K562 (cell line): ENCODE data around the gene TRAF3. TPM values are rescaled to one million over a fixed set of nuclear protein-coding genes. Genes with fewer than 3 reads are reported as not detected.

Source experiments
- ATAC-seq: fragments of 200-7000 bp; cut with Tn5 transposase; 3 replicates; pipeline ENCODE4 v1.9.1; 2020; ENCODE audit warnings: moderate library complexity
- BruUV-seq: library from RNA; stranded (reverse); fragments of 400-500 nt; replicated peaks from 2 replicates; lab custom pipeline; 2021; lab: Mats Ljungman, UMichigan
- CTCF ChIA-PET: fragments of 300-600 bp; formaldehyde crosslinking; extraction: SDS; loops from one replicate; lab custom pipeline; 2021; ENCODE audit warnings: low intra/inter-chr PET ratio; lab: Yijun Ruan, JAX
- POLR2A ChIA-PET: fragments of 300-600, 350-650 bp; sonication (Branson Sonifier 250); formaldehyde crosslinking; extraction: SDS; loops from one replicate; lab custom pipeline; 2021; ENCODE audit warnings: antibody characterized with exemption, inconsistent platforms; lab: Yijun Ruan, JAX
- DNase-seq, 4 experiments: peaks; one replicate each; pipeline versions ENCODE4 v3.0.0 to v3.0.0-alpha.2; 2011 to 2018; ENCODE audit warnings: low spot score in 3 of 4, mixed read lengths in 3 of 4; ENCODE audit errors: extremely low read depth in 1 of 4
- FAIRE-seq: peaks from 2 replicates; lab custom pipeline; 2011; peaks lifted over from hg19 to GRCh38; lab: Jason Lieb, UNC
- H2AFZ ChIP-seq: 2 replicates; pipeline ENCODE4 v1.6.0; 2011; ENCODE audit warnings: low read depth, low read length, control low read depth, inconsistent platforms
- H3K27ac ChIP-seq: fragments of 200-600 bp; 3 replicates; pipeline ENCODE4 v1.8.0; 2011; ENCODE audit warnings: low read depth, mild to moderate bottlenecking, control low read depth, inconsistent platforms, low read length, moderate library complexity, mixed read lengths; ENCODE audit errors: extremely low read depth
- H3K27me3 ChIP-seq, 2 experiments: fragments of 300-600 bp in 1 of 2; 2 replicates in 1 of 2; 3 replicates in 1 of 2; pipeline versions ENCODE4 v1.6.0 to v1.8.0; 2011; ENCODE audit warnings: inconsistent platforms in 2 of 2, low read length in 2 of 2, mild to moderate bottlenecking in 1 of 2, mixed read lengths in 1 of 2, moderate library complexity in 1 of 2; ENCODE audit not compliant: control insufficient read depth in 2 of 2, insufficient read depth in 2 of 2
- H3K36me3 ChIP-seq: fragments of 300-600 bp; 3 replicates; pipeline ENCODE4 v1.8.0; 2011; ENCODE audit warnings: mild to moderate bottlenecking, low read length, inconsistent platforms; ENCODE audit not compliant: control insufficient read depth, insufficient read depth
- H3K4me1 ChIP-seq, 2 experiments: fragments of 200-600 bp in 1 of 2; replicated peaks in 1 of 2; 2 replicates in 1 of 2; 3 replicates in 1 of 2; pipeline versions ENCODE4 v1.5.1 to v1.8.0; 2011; ENCODE audit warnings: inconsistent platforms in 2 of 2, low read length in 2 of 2, mild to moderate bottlenecking in 1 of 2, mixed read lengths in 1 of 2, moderate library complexity in 1 of 2; ENCODE audit not compliant: control insufficient read depth in 2 of 2, insufficient read depth in 2 of 2
- H3K4me2 ChIP-seq: 2 replicates; pipeline ENCODE4 v1.6.1; 2011; ENCODE audit warnings: low read length, control low read depth, inconsistent platforms, mixed read lengths; ENCODE audit not compliant: insufficient read depth
- H3K4me3 ChIP-seq: fragments of 200-600 bp; sonication (generic), shearing (Covaris generic); 2 replicates; pipeline ENCODE4 v1.5.1; 2016; ENCODE audit warnings: control low read depth, inconsistent platforms
- H3K79me2 ChIP-seq: fragments of 200-600 bp; 3 replicates; pipeline ENCODE4 v1.8.0; 2011; ENCODE audit warnings: low read length, inconsistent platforms; ENCODE audit not compliant: control insufficient read depth, insufficient read depth
- H3K9ac ChIP-seq, 2 experiments: 2 replicates each; pipeline versions ENCODE4 v1.6.0 to v1.6.1; 2011; ENCODE audit warnings: low read depth in 2 of 2, low read length in 2 of 2, control low read depth in 1 of 2, inconsistent platforms in 1 of 2, mild to moderate bottlenecking in 1 of 2, mixed read lengths in 1 of 2; ENCODE audit not compliant: insufficient read depth in 1 of 2
- H3K9me1 ChIP-seq: one replicate; pipeline ENCODE4 v1.6.0; 2011; ENCODE audit warnings: inconsistent platforms, mild to moderate bottlenecking, low read length, moderate library complexity; ENCODE audit not compliant: control insufficient read depth, insufficient read depth
- H3K9me3 ChIP-seq: replicated peaks from 2 replicates; pipeline ENCODE4 v1.5.1; 2011; ENCODE audit warnings: low read depth, low read length, inconsistent platforms; ENCODE audit not compliant: control insufficient read depth, insufficient read depth
- H4K20me1 ChIP-seq: replicated peaks from 2 replicates; pipeline ENCODE4 v1.6.1; 2011; ENCODE audit warnings: low read length, inconsistent platforms, mixed read lengths; ENCODE audit not compliant: control insufficient read depth, insufficient read depth
- OTX1 ChIP-seq: fragments of 450-650 bp; formaldehyde crosslinking; IDR thresholded peaks from 2 replicates; pipeline ENCODE4 v1.4.0; 2022; ENCODE audit warnings: mild to moderate bottlenecking
- RAD21 ChIP-seq, 2 experiments: fragments of 250-450 bp in 1 of 2; fragments of 450-650 bp in 1 of 2; sonication (Bioruptor Pico) in 1 of 2; formaldehyde crosslinking in 1 of 2; IDR thresholded peaks in 1 of 2; conservative IDR thresholded peaks in 1 of 2; 2 replicates each; pipeline versions ENCODE4 v1.4.0 to v1.8.0; 2020 to 2022; ENCODE audit warnings: mild to moderate bottlenecking in 2 of 2, moderate library complexity in 1 of 2
- RBM22 ChIP-seq: fragments of 200-400 bp; formaldehyde crosslinking; IDR thresholded peaks from 2 replicates; pipeline ENCODE4 v1.6.1; 2018; ENCODE audit warnings: low read length, low read depth; ENCODE audit not compliant: poor library complexity, severe bottlenecking
- ZFP91 ChIP-seq: sonication (generic); formaldehyde crosslinking; IDR thresholded peaks from 2 replicates; pipeline ENCODE4 v1.8.0; 2022; ENCODE audit warnings: mild to moderate bottlenecking, missing genetic modification reagents
- ZNF282 ChIP-seq: sonication (generic); formaldehyde crosslinking; IDR thresholded peaks from 2 replicates; pipeline ENCODE4 v1.8.1; 2023; ENCODE audit warnings: missing genetic modification reagents
- ZNF57 ChIP-seq: fragments of 450-650 bp; formaldehyde crosslinking; IDR thresholded peaks from 2 replicates; pipeline ENCODE4 v1.4.0; 2020; ENCODE audit warnings: mild to moderate bottlenecking, moderate library complexity
- ZNF766 ChIP-seq: fragments of 200-800 bp; sonication (Bioruptor generic); conservative IDR thresholded peaks from 2 replicates; pipeline ENCODE4 v1.6.1; 2016; ENCODE audit warnings: missing genetic modification characterization, missing compliant biosample characterization
- WGBS: fragments of 100-300 bp; shearing (Covaris generic); methylation state at CpG from one replicate; pipeline ENCODE4 v1.1.6; 2016; ENCODE audit warnings: low coverage, mixed read lengths; ENCODE audit not compliant: insufficient coverage; ENCODE audit errors: missing lambda C conversion rate; 5-methylcytosine and 5-hydroxymethylcytosine counted together
- in situ Hi-C: fragments of 300-500 bp; cut with MboI; formaldehyde crosslinking; loops from 4 replicates; pipeline ENCODE4 v1.15.0; 2018; ENCODE audit warnings: inconsistent platforms, mixed read lengths
- intact Hi-C: fragments of 100-400 bp; cut with micrococcal nuclease; formaldehyde crosslinking; loops from 2 replicates; pipeline ENCODE4 v1.14.2; 2022
- polyA plus RNA-seq, 8 experiments: library from polyadenylated mRNA; depleted of rRNA in 4 of 8; stranded (reverse) in 5 of 8; unstranded in 3 of 8; fragments of >200 nt; fragmentation: Nextera tagmentation in 2 of 8; fragmentation: Illumina TruSeq in 1 of 8; extraction: Ambion mirVana in 2 of 8; extraction: Trizol in 1 of 8; gene quantifications; 2 replicates each; pipeline versions ENCODE4 v1.2.1 to v1.2.3, GENCODE V29; 2011 to 2014; ENCODE audit warnings: inconsistent platforms in 1 of 8, missing spikeins in 1 of 8
- total RNA-seq, 7 experiments: library from RNA; depleted of rRNA in 6 of 7; stranded (reverse); fragments of >200 nt in 6 of 7; fragmentation: Illumina TruSeq in 2 of 7; extraction: Trizol in 2 of 7; gene quantifications; 2 replicates each; pipeline versions ENCODE4 v1.2.1 to v1.2.3, GENCODE V29; 2011 to 2021; ENCODE audit warnings: low replicate concordance in 1 of 7

TRAF3 gene
- total and polyA plus RNA-seq, 9 of the 15 experiments (the other 6 are each of a cell fraction or from before 2014, with no cell fraction given) = 0.52 to 21.3 (median 9.9) TPM

- H3K4me2 ChIP-seq = no peak overlapping the region
- WGBS = 69% methylated on average over 8 of the region's 8 CpGs
- no peaks in the 10 kb centered on the region for H3K36me3 ChIP-seq
- FAIRE-seq = no peak
- ChIA-PET CTCF (no interaction called here), POLR2A (no interaction called here)
- no peak for DNase-seq
- intact Hi-C loops (no loop called here), in situ Hi-C loops (no loop called here)
- ATAC-seq = no peak
- H3K79me2 ChIP-seq = peaks cover 8% of the 10 kb centered on the region
- H3K4me3 ChIP-seq = no peak overlapping the region
- no peaks in the 10 kb centered on the region for H3K9me3 ChIP-seq
- no peaks in the 10 kb centered on the region for H3K9me1 ChIP-seq
- no TSS peak for BruUV-seq
- no peak overlapping the region for H3K27ac ChIP-seq
- no peak for TF ChIP-seq RAD21 (CRISPR knock-in tag; conservative IDR thresholded peaks at IDR 0.05 in 1 of 2, IDR thresholded peaks at IDR 0.05 in 1 of 2)
- no peak for TF ChIP-seq ZNF57 (CRISPR knock-in tag)
- TF ChIP-seq ZNF766 (CRISPR knock-in tag) = no peak
- no peak for TF ChIP-seq ZFP91
- no peak for TF ChIP-seq ZNF282 (CRISPR knock-in tag)
- TF ChIP-seq RBM22 = no peak
- TF ChIP-seq OTX1 = no peak
- H3K9ac ChIP-seq = no peak overlapping the region
- H4K20me1 ChIP-seq = no peaks in the 10 kb centered on the region; the same call in 1 of the 2 replicates
- peaks cover 2 to 6% of the 10 kb centered on the region in 2 experiments; a peak in 3 of 5 replicates for H3K4me1 ChIP-seq
- H2AFZ ChIP-seq = no peak overlapping the region
- H3K27me3 ChIP-seq = no peaks in the 10 kb centered on the region
Observed at GRCh38 chr14:102799684-102800562, 22.7 kb downstream of the TRAF3 start.
